Esophagus squamous epithelium (tissue), 5 donors: Measurements from ENCODE around the gene MAGI1. TPM values are rescaled to one million over a fixed set of nuclear protein-coding genes. Genes with fewer than 3 reads are reported as not detected.
"Not testable (repeated sequence)": the region's sequence is repeated elsewhere in the genome, so short reads cannot be mapped to it uniquely, and the experiment has no call there.

Source experiments
- DNase-seq: peaks from one replicate; lab custom pipeline; 2025; lab: John Stamatoyannopoulos, UW
- H3K27ac ChIP-seq, 4 donors: fragments of 200-600 bp; sonication (generic); one replicate each; pipeline ENCODE4 v1.5.1; 2016 to 2019; ENCODE audit warnings: mild to moderate bottlenecking in 1 of 4
- H3K27me3 ChIP-seq, 4 donors: fragments of 200-600 bp; sonication (generic); 1 replicate in 3 of 4; 2 replicates in 1 of 4; pipeline versions ENCODE4 v1.5.1 to v1.6.0; 2017 to 2021; ENCODE audit warnings: antibody characterized with exemption in 1 of 4
- H3K36me3 ChIP-seq, 3 donors: fragments of 200-600 bp; sonication (generic); one replicate each; pipeline ENCODE4 v1.5.1; 2016 to 2019
- H3K4me1 ChIP-seq, 3 donors: fragments of 200-600 bp; sonication (generic); one replicate each; pipeline ENCODE4 v1.5.1; 2017 to 2019
- H3K4me3 ChIP-seq, 4 donors: fragments of 200-600 bp; sonication (generic); 1 replicate in 3 of 4; 2 replicates in 1 of 4; pipeline ENCODE4 v1.5.1; 2016 to 2019; ENCODE audit warnings: mild to moderate bottlenecking in 2 of 4, moderate library complexity in 1 of 4
- H3K9me3 ChIP-seq, 3 donors: fragments of 200-600 bp; sonication (generic); one replicate each; pipeline ENCODE4 v1.5.1; 2016 to 2019
- POLR2A ChIP-seq, 4 donors: fragments of 450-650 bp; IDR thresholded peaks; one replicate each; pipeline ENCODE4 v1.6.1; 2017; ENCODE audit warnings: antibody characterized with exemption in 4 of 4, mild to moderate bottlenecking in 4 of 4, moderate library complexity in 3 of 4
- WGBS, 2 donors: methylation state at CpG; one replicate each; pipeline ENCODE4 v1.1.5; 2018; 5-methylcytosine and 5-hydroxymethylcytosine counted together
- intact Hi-C: fragments of 100-400 bp; cut with DNase I; formaldehyde crosslinking; loops from one replicate; pipeline ENCODE4 v1.15.0; 2022
- total RNA-seq, 4 donors: library from RNA; depleted of rRNA; stranded (reverse); fragments of >200 nt; gene quantifications; one replicate each; pipeline ENCODE4 v1.1.0, GENCODE V29; 2016
- TF ChIP-seq, protein P1 (sequence below), 6 experiments: fragments of 450-650 bp in 4 of 6; fragments of 200-600 bp in 2 of 6; sonication (generic) in 2 of 6; IDR thresholded peaks; one replicate each; pipeline ENCODE4 v1.5.1; 2016 to 2019; ENCODE audit warnings: antibody characterized with exemption in 6 of 6, mild to moderate bottlenecking in 4 of 6, moderate library complexity in 4 of 6
- donor health status: DM: yes; HTN: yes; CAD: no.

MAGI1 gene
- total RNA-seq, 4 donors from 2014 or later = 12.0 to 28.2 (median 21.1) TPM

DNA sequence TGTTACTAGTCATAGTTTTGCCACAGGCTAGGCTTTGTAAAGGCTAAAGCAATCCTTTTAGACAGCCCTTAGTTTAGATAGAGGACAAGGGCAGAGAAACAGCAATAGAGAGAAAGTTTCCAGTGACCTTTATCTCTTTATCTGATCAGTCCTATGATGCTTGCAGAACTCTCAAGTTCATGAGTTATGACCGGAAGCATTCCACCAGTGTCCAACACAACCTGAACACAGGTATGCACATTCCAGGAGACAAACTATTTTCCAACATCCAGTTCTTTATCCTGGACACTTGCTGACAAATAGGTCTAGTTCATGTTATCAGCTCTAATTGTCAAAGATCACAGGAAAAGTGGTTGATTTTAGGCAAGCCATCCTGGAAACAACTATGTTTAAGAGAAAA is 422.2 kb downstream of the MAGI1 start:
- H3K4me1 ChIP-seq = peaks cover 0 to 13% (median 0%) of the 10 kb centered on the region in 3 donors
- intact Hi-C loops = no loop called here
- WGBS, 2 donors = 86 to 91% methylated on average over 1 of the region's 1 CpG
- H3K36me3 ChIP-seq = no peaks in the 10 kb centered on the region
- no peak for TF ChIP-seq POLR2A (IDR thresholded peaks at IDR 0.05)
- TF ChIP-seq, protein P1, sequence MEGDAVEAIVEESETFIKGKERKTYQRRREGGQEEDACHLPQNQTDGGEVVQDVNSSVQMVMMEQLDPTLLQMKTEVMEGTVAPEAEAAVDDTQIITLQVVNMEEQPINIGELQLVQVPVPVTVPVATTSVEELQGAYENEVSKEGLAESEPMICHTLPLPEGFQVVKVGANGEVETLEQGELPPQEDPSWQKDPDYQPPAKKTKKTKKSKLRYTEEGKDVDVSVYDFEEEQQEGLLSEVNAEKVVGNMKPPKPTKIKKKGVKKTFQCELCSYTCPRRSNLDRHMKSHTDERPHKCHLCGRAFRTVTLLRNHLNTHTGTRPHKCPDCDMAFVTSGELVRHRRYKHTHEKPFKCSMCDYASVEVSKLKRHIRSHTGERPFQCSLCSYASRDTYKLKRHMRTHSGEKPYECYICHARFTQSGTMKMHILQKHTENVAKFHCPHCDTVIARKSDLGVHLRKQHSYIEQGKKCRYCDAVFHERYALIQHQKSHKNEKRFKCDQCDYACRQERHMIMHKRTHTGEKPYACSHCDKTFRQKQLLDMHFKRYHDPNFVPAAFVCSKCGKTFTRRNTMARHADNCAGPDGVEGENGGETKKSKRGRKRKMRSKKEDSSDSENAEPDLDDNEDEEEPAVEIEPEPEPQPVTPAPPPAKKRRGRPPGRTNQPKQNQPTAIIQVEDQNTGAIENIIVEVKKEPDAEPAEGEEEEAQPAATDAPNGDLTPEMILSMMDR (IDR thresholded peaks at IDR 0.05) = no peak
- H3K27ac ChIP-seq = no peak overlapping the region
- no peak for DNase-seq
- H3K9me3 ChIP-seq = no peaks in the 10 kb centered on the region
- no peak overlapping the region for H3K4me3 ChIP-seq
- no peaks in the 10 kb centered on the region for H3K27me3 ChIP-seq

DNA sequence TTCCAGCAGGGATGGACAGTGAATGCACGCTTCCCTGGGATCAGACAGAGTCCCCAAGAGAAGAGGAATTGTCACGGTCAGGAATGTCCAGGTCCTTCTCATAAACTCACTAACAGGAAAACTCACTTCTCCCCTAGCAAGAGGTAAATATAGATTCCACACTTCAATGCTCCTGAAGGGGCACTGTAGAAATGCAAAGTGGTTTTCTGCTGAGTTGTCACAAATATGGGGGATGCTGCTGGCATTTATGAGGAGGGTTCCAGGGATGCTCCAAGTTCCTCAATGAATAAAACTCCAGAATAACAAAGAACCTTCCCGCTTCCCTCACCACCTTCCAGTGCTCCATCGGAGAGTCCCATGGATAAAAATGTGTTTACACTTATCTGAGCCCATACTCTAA is 423.4 kb downstream of the MAGI1 start:
- no peak for DNase-seq
- H3K27me3 ChIP-seq = no peaks in the 10 kb centered on the region
- no peak overlapping the region for H3K27ac ChIP-seq
- 75 to 94% methylated on average over 4 of the region's 4 CpGs for WGBS, 2 donors
- H3K36me3 ChIP-seq = no peaks in the 10 kb centered on the region
- H3K9me3 ChIP-seq = no peaks in the 10 kb centered on the region
- peaks cover 0 to 13% (median 0%) of the 10 kb centered on the region in 3 donors for H3K4me1 ChIP-seq
- H3K4me3 ChIP-seq = no peak overlapping the region
- TF ChIP-seq, protein P1 (IDR thresholded peaks at IDR 0.05) = no peak
- no peak for TF ChIP-seq POLR2A (IDR thresholded peaks at IDR 0.05)
- intact Hi-C loops = no loop called here

DNA sequence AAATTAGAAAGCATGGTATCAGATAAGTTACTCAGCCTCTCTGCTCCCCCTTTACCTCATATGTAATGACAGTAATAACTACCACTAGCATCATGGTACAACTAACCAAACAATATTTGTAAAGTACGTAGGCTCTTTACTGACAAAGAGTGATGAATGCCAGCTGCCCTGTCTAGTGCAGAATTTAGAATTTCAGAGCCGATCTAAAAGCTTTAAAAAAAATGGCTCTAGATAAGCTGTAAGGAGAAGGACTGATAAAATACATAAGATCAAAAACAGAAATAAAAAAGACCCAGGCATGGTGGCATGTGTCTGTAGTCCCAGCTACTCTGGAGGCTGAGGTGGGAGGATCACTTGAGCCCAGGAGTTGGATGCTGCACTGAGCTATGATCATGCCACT is 424.1 kb downstream of the MAGI1 start:
- TF ChIP-seq POLR2A (IDR thresholded peaks at IDR 0.05) = no peak
- Histone ChIP-seq H3K4me1 (peaks cover 0 to 13% (median 0%) of the 10 kb centered on the region in 3 donors), H3K27me3 (no peaks in the 10 kb centered on the region), H3K9me3 (no peaks in the 10 kb centered on the region), H3K27ac (no peak overlapping the region), H3K36me3 (no peaks in the 10 kb centered on the region), H3K4me3 (no peak overlapping the region)
- DNase-seq = no peak
- intact Hi-C loops = no loop called here
- 46 to 55% methylated on average over 2 of the region's 2 CpGs for WGBS, 2 donors

DNA sequence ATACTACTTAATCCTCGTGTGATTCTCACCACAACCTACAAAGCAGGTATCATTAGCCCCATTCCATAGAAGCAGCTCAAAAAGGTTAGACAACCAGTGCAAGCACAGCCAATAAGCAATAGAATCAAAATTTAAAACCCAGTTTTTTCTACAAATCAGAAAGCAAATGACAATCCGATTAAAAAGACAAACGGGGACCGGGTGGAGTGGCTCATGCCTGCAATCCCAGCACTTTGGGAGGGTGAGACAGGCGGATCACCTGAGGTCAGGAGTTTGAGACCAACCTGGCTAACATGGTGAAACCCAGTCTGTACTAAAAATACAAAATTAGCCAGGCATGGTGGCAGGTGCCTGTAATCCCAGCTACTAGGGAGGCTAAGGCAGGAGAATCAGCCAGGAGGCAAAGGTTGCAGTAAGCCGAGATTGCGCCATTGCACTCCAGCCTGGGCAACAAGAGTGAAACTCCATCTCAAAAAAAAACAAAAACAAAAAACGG is 430.7 kb downstream of the MAGI1 start:
- intact Hi-C loops = not testable (repeated sequence)

DNA sequence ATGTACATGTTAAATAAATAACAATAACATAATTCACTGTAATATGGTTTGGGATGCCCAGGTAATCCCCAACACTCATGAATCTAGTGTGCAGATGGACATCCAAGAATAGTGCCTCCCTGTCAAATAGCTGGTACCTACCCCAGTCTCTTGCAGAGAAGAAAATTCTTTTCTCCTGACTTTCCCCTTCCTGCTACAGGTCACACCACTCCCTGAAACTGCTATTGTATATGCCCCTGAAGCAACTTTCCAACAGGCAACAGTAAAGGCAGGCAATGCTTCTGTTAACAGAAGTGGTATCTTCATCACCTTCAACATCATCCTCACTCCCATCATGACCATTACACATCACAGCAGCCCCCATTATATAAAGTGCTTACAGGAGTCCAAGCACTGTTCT is 431.6 kb downstream of the MAGI1 start:
- Histone ChIP-seq H3K36me3 (no peaks in the 10 kb centered on the region), H3K9me3 (no peaks in the 10 kb centered on the region), H3K4me3 (no peak overlapping the region), H3K4me1 (peaks cover 0 to 14% (median 3%) of the 10 kb centered on the region in 3 donors), H3K27ac (no peak overlapping the region), H3K27me3 (no peaks in the 10 kb centered on the region)
- TF ChIP-seq, protein P1 (IDR thresholded peaks at IDR 0.05) = no peak
- TF ChIP-seq POLR2A (IDR thresholded peaks at IDR 0.05) = no peak
- no peak for DNase-seq
- intact Hi-C loops = no loop called here

More for the DNA sequence above, 430.7 kb downstream of the MAGI1 start:
- peaks cover 0 to 14% (median 3%) of the 10 kb centered on the region in 3 donors for H3K4me1 ChIP-seq
- not testable (repeated sequence) for H3K9me3 ChIP-seq, H3K27me3 ChIP-seq, H3K4me3 ChIP-seq, H3K27ac ChIP-seq, DNase-seq, H3K36me3 ChIP-seq
- WGBS, 2 donors = 90 to 96% methylated on average over 7 to 8 of the region's 8 CpGs

DNA sequence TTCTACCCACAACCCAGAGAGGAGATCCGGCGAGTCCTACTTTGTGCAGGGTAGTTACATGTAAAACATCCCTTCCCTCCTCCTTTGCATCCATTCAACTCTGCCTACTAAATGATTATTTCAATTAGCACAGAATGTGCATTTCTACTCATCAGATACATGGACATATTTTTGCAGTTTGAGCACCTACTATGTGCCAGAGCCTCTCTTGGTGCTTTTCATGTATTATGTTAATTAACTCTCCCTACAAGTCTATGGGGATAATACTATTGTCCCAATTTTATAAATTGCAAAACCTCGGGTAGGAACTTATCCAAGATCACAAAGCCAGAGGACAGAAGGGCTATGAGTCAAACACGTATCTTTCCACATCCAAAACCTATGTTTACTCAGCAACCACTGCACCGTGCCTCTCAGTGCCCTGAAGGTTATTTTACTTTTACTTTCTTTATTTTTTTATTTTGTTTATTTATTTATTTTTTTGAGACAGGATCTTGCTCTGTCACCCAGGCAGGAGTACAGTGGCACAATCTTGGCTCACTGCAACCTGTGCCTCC is 432.8 kb downstream of the MAGI1 start:
- intact Hi-C loops = no loop called here

More for the DNA sequence above, 432.8 kb downstream of the MAGI1 start:
- WGBS, 2 donors = 56 to 63% methylated on average over 5 of the region's 5 CpGs
- no peak for TF ChIP-seq POLR2A (IDR thresholded peaks at IDR 0.05)
- TF ChIP-seq, protein P1 (IDR thresholded peaks at IDR 0.05) = no peak
- no peak for DNase-seq
- no peaks in the 10 kb centered on the region for H3K9me3 ChIP-seq
- H3K4me1 ChIP-seq = peaks cover 0 to 14% (median 3%) of the 10 kb centered on the region in 3 donors
- no peaks in the 10 kb centered on the region for H3K36me3 ChIP-seq
- no peak overlapping the region for H3K4me3 ChIP-seq
- no peaks in the 10 kb centered on the region for H3K27me3 ChIP-seq
- no peak overlapping the region for H3K27ac ChIP-seq
